Forelimb muscle (tissue), 1 donor: ENCODE measurements around the gene SVOPL. TPM values are rescaled to one million over a fixed set of nuclear protein-coding genes. Genes with fewer than 3 reads are reported as not detected.
A peak's percentile ranks its signal among the peaks of the same experiment; 100 is the strongest.
"Not testable (repeated sequence)": the region's sequence is repeated elsewhere in the genome, so short reads cannot be mapped to it uniquely, and the experiment has no call there.

Experiments used
- DNase-seq: peaks from one replicate; pipeline ENCODE4 v3.0.0-alpha.2; 2013; ENCODE audit warnings: low read depth
- polyA plus RNA-seq: library from polyadenylated mRNA; unstranded; fragments of 120-200 nt; gene quantifications from one replicate; pipeline ENCODE4 v1.2.1, GENCODE V29; 2013; ENCODE audit not compliant: insufficient read length

The SVOPL gene, protein sequence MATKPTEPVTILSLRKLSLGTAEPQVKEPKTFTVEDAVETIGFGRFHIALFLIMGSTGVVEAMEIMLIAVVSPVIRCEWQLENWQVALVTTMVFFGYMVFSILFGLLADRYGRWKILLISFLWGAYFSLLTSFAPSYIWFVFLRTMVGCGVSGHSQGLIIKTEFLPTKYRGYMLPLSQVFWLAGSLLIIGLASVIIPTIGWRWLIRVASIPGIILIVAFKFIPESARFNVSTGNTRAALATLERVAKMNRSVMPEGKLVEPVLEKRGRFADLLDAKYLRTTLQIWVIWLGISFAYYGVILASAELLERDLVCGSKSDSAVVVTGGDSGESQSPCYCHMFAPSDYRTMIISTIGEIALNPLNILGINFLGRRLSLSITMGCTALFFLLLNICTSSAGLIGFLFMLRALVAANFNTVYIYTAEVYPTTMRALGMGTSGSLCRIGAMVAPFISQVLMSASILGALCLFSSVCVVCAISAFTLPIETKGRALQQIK
- not detected for polyA plus RNA-seq

DNA sequence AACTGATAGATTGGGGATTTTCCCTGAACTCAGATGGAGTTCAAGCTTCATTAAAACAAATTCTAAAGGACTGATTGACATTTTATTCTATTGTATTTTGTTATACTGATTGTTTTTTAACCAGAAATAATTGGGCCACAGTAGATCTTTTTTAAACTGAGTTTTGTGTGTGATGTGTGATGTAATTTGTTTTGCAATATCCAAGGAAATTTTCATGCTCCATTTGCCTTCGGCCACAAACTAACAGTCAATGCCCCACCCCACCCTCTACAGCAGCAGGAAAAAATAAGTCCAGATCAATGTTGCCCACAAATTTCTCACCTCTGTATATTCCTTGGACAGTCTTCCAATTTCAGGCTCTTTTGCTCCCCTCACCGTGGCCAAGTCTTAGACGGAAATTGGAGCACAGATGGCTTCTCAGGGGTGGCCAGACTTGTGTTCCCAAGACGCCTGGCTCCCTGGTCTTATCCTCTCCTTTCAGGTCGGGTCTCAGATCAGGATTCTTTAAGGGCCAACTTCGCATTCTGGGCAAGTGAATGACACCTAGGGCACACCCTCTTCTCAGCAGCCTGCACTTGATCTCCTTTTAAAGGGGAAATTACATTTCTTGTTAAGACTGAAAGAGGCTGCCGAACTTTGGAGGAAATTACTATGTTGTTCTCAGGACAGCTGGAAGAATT lies at the start of gene SVOPL:
Gene SVOPL, minus strand, starts transcription at position 506 of the 680 bp plus-strand sequence. CDS start 22,317 bp downstream, outside the sequence.
- no peak for DNase-seq

DNA sequence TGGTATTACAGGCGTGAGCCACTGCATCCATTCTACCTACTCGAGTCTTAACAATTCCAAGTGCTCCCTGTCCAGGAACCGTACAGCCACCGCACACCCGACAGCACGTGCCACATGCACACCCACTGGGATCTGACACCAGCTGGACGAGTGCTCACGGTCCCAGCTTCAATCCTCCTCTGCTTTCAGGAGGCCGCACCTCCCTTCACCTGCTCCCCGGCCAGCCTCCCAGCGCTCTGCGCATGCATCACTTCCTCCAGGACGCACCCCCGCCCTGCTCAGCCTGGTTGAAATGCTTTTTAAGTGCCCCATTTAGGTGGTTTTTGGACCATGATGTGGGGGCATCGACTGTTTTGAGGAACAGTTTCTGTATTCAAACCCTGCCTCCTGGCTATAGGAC lies 49.3 kb upstream of the SVOPL start:
- no peak for DNase-seq

DNA sequence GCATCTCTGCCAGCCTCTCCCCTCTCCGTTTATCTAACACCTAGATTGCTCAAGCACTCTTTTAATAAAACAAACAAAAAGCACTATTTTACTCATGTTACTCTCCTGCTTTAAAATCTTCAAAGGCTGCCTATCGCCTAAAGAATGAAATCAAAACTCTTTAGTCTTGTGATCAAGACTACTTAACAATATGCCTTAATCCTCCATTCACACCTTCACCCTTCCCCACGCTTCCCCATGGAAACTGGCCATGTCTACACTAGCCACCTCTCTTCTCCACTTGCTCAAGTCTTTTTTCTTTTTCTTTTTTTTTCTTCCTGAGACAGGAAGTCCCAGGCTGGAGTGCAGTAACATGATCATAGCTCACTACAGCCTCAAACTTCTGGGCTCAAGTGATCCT lies 48.8 kb upstream of the SVOPL start:
- DNase-seq = no peak

DNA sequence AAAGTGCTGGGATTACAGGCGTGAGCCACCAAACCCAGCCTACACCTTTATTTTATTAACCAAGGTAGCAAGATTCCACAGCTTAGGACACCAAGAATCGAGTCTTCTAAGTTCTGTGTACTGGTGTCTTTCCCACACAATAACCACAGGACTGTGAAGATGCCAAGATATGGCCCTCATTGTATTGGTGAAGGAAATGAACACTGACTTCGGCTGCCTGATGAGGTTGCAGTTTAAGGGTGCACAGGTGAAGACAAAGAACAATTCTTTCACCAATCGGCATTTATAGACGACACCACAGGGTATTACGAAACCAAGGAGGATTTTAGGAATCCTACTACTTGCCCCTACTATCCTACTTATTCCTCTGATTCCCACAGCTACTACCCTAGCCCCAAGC lies 47.5 kb upstream of the SVOPL start:
- DNase-seq = no peak

DNA sequence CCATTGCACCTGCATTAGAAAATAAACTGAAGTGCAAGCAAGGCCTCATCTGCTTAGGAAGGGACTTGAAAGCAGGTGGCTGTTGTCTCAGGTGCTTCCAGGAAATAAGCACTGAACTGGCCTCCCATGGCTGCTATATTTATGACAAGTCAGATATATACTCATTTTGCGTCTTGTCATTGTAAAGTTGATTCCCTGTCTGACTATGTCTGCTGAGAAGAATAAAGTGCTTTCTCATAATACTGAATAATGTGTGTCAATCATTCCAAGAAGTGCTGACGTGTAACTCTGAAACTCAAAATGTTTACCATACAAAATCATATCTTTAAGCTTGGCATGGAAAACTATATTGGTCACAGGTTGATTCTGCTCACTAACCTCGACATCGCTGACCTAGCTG lies 44.9 kb upstream of the SVOPL start:
- no peak for DNase-seq

DNA sequence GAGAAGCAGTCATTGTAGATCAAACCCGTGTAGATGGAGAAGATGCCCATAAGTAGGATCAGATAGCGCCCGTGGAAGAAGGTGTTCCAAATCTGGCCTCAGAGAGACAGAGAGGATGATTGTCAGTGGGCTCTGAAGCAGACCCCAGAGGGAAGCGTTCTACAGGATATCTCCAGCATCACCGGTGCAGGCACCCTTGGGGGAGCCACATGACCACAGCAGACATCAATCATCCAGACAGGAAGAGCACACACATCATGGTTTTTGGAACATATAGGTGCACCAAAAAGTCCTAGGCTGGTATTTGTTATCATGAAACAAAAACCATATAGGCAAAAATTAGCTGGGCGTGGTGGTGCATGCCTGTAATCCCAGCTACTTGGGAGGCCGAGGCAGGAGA lies 44.0 kb upstream of the SVOPL start:
- no peak for DNase-seq

DNA sequence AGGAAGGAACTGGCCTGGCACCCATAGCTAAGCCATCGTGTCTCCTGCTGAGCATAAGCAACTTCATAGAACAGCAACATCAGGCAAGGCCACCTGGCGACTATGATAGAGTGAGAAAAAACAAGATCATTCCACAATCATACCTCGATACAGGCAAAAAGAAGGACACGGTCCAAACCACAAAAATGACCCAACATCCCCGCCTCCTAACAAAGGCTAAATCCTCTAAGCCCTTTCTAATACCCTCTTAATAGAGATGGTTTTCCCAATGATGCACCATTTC lies 40.2 kb upstream of the SVOPL start:
- no peak for DNase-seq

DNA sequence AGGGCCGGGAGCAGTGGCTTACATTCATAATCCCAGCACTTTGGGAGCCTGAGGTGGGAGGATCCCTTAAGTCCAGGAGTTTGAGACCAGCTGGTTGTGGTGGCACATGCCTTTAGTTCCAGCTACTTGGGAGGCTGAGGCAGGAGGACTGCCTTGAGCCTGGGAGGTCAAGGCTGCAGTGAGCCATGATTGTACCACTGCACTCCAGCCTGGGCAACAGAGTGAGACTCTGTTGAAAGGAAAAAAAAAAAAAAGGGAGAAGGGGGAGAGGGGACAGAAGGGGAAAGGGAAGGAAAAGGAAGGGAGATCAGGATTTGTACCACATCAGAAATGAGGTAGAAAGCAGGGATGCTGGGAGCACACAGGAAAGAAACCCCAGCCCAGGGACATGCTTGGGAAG lies 38.7 kb upstream of the SVOPL start:
- no peak for DNase-seq

DNA sequence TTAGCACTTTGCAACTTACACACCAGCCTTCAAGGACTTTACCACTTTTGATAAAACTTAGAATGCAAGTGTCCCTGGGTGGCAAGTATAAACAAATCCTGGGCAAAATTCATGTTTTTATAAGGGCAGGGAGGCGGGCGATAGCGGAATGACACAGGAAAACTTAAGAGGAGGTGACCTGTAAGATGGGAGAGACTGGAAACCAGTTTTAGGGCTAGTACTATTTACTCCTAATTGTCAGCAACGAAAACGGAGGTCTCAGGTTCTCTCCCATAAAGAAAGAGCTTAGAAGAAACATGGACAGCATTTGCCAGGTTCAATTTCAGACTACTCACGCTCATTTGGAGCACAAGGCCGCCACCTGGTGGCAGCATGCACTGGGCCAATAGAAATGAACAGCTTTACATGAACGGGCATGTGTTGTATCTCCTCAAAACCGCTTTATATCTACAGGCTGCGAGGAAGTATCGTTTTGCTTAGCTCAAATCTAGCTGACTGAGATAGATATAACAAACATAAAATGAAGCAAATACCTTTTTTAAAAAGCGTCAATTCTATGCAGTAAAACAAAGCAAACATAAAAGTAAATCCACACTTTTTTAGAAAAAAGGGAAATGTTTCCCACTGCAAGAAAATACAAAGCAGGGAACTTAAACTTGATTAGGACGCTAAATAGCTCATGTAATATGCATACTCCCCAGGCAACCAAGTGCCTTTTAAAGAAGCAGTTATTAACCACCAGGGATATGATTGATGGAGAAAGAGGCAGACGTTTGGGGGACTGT lies 37.6 kb upstream of the SVOPL start:
- DNase-seq = peak; percentile 68

DNA sequence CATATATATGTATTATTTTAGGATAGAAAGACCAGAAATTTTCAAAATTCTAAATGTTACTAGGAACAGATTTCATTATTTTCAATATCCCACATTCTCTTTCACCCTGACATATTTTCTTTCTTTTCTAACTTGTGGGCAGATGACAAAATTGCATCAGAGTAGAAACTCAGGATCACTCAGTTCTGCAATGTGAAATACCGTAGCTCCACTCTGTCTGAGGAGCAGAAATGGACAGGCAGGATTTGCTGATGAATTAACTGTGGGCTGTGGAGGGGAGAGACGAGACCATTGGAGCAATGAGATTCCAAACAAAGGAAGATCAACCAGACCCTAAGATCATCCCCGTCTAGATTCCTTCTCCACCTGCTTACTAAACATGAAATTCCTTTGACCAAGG lies 37.0 kb upstream of the SVOPL start:
- DNase-seq = no peak

DNA sequence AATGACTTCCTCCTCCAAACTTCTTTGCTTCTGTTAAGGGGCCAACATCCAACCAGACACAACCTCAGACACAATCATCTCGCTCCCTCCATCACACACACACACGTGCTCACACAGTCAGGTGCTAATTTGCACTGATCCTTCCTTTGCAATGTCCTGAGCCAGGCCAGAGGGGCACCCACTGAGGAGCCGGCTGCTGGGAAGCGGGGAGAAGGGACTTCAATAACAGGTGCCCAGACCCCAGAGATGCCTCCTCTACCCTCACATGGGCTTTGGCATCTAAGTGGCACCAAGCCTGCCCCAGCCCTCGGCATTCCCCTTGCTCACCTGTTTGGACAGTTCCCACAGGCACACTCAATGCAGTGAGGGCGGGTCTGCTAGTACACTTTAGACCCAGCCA lies 34.2 kb upstream of the SVOPL start:
- no peak for DNase-seq

DNA sequence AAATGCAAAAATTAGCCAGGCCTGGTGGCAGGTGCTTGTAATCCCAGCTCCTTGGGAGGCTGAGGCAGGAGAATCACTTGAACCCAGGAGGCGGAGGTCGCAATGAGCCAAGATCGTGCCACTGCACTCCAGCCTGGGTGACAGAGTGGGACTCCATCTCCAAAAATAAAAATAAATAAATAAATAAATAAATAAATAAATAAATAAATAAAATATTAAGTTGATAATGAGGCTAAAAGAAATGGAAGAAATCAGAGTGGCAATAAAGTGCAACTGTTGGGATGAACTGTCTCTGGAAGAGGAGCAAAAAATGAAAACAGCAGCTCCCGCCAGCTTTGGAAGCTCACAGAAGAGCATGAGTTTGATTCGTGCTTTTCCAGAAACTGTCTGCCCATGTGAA lies 30.6 kb upstream of the SVOPL start:
- DNase-seq = not testable (repeated sequence)

DNA sequence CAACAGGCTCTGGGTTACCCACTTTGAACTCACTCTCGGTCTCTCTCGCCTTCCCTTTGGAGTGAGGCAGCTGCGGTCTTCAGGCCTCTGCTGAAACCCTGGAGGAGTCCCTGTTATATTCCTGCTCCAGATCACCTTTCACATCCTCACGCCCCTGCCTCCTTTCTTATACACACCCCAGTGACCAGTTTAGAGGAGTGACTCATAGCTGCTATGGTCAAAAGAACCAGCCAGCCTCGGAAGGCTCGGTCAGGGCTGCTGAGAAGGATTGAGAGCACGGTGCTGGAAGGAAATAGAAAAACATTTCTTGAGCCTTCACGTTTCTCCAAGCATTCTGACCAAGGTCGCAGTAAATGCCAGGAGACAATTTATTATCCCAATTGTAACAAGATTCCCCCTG lies 28.3 kb upstream of the SVOPL start:
- no peak for DNase-seq

DNA sequence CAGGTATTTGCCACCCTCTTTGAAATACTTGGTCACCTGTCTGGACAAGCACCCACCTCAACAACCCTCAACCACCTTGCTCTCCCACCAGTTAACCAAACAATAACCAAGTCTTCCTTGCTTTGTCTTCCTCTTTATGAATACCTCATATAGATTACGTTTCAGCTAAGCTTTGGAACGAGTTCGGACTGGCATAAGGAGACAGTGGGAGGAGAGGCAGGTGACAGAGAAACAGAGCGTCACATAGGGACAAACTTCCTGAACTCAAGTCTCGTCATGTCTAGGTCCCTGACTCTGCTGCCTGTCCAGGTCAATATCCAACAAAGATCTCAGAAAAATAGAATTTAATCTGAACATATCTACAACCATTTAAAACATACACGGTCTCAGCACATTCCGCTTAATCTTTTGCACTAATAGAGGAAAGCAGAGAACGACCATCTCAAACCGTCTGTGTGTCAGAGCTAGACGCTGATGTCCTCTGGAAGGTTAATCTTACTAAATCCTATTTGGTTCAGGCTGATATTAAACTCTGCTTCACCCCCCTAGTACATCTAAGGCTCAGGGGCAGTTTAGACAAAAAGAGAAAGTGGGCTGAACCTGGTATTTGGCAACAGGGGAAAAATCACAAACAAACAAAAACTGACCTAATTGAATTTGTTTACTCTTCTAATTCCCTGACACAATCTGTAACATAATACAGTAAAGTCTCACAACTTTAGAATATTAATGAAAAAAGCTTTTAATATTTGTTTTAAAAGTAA lies 26.4 kb upstream of the SVOPL start:
- no peak for DNase-seq

DNA sequence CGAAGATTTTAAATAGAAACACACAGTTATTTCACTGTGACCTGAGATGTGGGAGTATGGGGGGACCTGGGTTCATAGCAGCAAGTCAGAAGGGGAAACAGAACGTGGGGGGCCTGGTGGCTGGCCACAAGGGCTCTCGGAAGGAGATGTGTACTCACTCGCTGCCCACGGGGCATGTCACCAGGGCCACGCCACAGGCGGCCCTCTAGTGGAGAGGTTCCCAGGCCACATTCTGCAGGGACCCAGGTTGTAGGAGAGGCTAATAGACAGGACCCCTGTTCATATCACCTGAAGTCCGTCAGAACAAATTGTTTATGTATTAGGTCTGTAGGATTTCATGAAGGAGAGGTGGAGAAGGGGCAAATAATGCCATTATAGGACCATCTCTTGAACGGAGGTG lies 25.1 kb upstream of the SVOPL start:
- DNase-seq = no peak

DNA sequence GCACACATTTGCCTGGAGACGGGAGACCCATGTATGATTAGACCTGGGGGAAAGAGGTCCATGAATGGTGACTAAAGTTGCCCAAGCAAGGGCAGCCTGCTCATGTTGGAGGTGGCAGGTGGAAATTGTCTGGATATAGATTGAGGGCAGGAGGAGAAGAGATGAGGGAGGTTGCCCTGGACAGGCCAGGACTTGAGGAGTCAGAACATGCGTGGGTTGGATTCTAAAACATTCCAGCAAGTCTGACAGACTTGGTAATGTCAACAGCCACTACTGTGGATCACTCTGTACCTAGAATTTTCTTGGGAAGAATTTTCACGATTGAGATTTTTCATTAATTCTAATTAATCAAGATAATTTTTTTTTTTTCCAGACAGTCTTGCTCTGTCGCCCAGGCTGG lies 19.1 kb upstream of the SVOPL start:
- no peak for DNase-seq

DNA sequence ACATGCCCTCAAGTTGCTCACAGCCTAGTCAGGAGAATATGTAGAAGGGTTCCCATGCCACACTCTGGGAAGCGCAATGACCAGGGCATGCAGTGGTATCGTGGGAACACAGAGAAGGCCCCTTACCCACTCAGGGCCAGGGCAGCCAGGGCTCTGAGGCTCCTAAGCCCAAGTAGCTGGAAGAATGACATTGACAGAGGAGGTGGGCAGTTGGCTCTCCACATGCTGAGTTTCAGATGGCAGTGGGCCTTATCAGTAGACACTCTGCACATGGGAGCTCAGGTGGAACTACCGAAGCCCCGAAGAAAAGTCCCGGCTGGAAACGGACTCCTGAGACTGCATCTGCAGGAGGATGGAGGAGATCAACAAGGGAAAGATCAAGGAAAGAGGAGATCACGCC lies 15.7 kb upstream of the SVOPL start:
- no peak for DNase-seq

DNA sequence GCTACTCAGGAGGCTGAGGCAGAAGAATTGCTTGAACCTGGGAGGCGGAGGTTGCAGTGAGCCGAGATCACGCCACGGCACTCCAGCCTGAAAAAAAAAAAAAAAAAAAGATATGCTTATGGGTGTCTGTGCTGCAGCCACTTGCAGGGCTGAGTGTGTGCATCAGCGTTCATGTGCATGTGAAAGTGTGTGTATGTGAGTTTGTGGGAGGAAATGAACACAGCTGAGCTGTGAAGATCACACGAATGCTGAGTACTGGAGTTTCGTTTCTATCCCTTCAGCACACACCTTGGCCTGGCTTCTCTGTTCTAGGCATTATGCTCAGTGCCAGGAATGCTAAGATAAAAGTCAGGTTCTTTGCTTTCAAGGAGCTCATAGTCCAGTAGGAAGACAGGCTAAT lies 12.0 kb upstream of the SVOPL start:
- no peak for DNase-seq

DNA sequence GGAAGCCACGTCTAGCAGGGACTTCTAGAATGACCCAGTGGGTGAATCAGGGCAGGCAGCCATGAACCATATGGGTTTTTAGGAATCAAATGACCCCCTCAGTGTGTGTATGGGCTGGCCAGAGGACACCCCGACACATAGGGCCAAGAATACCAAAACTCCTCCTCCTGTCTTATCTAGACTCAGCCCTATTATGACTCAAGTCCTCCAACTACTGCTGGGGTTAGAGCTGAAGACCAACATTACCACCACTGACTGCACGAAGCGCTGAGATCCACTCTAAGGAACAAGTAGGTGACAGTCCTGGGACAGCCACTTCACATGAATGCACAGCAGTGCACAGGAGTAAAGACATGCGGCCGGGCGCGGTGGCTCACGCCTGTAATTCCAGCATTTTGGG lies 11.5 kb upstream of the SVOPL start:
- DNase-seq = no peak

DNA sequence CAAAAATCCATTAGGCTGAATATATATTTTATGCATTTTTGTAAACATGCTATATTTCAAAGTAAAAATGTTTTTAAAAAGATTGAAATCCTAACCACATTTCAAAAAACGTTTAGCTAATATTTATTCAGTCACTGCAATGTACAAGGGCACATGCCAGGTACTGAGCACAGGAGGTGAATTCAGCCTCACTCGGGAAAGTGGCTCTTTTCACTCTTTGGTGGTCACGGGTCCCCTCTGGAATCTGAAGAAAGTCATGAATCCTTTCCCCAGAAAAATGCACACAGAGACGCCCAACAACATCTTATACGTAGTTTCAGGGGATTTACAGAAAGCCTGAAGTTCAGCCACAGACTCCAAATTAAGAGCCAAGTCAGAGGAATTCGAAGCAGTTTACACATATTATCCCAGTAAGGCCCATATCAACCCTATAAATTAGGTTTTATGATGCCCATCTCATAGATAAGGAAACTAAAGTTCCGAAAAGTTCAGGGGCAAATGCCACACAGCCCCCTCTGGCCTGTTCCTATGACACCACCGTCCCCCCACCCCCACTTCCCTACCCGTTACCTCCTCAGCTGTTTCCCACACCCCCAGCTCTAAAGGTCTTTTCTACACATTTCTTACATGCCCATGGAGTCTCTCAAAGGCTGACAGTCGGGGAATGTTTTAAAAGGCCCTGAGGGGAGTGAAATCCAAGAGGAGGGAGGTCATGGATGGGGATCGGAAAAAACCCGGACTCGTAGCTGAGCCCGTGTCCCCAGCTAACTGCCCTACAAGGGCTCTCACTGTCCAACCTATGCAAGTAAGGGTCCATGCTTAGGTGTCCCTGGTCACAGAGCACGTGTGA lies 9.6 kb upstream of the SVOPL start:
- no peak for DNase-seq

DNA sequence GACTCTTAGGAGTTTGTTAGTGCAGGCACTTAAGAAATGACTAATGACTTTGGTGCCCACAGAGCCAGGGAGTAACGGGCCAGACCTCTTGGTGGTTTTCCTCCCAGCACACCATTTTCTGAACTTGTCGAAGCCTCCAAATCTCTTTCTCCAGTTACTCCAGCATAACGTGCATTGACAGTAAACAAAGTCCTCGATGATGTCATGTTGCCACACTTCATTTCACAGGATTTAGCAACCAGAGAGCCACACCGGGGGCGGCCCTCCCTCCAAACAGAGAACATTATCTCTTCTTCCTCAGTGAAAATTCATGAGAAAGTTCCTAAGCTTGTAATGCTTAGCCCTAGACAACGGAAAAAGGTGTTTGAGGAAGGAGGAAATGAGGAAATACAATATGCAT lies 4.0 kb upstream of the SVOPL start:
- DNase-seq = no peak
